RWPE2 (cell line): Measurements from ENCODE around the gene RASGRF1.

ENCODE experiments used
- ATAC-seq: fragments of 200-7000 bp; cut with Tn5 transposase; 3 replicates; pipeline ENCODE4 v1.9.1; 2021; ENCODE audit warnings: low read depth
- DNase-seq: peaks from one replicate; pipeline ENCODE4 v3.0.0-alpha.2; 2020; ENCODE audit warnings: low spot score
- H3K27ac ChIP-seq: fragments of 450-650 bp; 2 replicates; pipeline ENCODE4 v1.5.1; 2017; ENCODE audit warnings: mild to moderate bottlenecking; ENCODE audit not compliant: poor library complexity, severe bottlenecking
- H3K27me3 ChIP-seq: fragments of 250-450 bp; sonication (Bioruptor Pico); 2 replicates; pipeline ENCODE4 v1.5.1; 2021; ENCODE audit warnings: mild to moderate bottlenecking, moderate library complexity; ENCODE audit not compliant: insufficient read depth, poor library complexity, severe bottlenecking
- H3K36me3 ChIP-seq: fragments of 250-450 bp; sonication (Bioruptor Pico); 2 replicates; pipeline ENCODE4 v1.5.1; 2020; ENCODE audit warnings: low read depth, mild to moderate bottlenecking, moderate library complexity
- H3K4me1 ChIP-seq: fragments of 250-450 bp; sonication (Bioruptor Pico); 2 replicates; pipeline ENCODE4 v1.5.1; 2021; ENCODE audit warnings: mild to moderate bottlenecking, moderate library complexity; ENCODE audit not compliant: insufficient read depth, poor library complexity, severe bottlenecking
- H3K4me3 ChIP-seq: fragments of 250-450 bp; sonication (Bioruptor Pico); 2 replicates; pipeline ENCODE4 v1.5.1; 2021; ENCODE audit warnings: mild to moderate bottlenecking, moderate library complexity; ENCODE audit not compliant: severe bottlenecking
- H3K9me3 ChIP-seq: fragments of 250-450 bp; sonication (Bioruptor Pico); 2 replicates; pipeline ENCODE4 v1.5.1; 2021; ENCODE audit warnings: mild to moderate bottlenecking, moderate library complexity; ENCODE audit not compliant: severe bottlenecking
- TF ChIP-seq, protein P1 (sequence below): fragments of 450-650 bp; IDR thresholded peaks from one replicate; pipeline ENCODE4 v1.5.1; 2017; ENCODE audit warnings: mild to moderate bottlenecking, moderate library complexity; ENCODE audit not compliant: poor library complexity, severe bottlenecking

RASGRF1 gene

DNA sequence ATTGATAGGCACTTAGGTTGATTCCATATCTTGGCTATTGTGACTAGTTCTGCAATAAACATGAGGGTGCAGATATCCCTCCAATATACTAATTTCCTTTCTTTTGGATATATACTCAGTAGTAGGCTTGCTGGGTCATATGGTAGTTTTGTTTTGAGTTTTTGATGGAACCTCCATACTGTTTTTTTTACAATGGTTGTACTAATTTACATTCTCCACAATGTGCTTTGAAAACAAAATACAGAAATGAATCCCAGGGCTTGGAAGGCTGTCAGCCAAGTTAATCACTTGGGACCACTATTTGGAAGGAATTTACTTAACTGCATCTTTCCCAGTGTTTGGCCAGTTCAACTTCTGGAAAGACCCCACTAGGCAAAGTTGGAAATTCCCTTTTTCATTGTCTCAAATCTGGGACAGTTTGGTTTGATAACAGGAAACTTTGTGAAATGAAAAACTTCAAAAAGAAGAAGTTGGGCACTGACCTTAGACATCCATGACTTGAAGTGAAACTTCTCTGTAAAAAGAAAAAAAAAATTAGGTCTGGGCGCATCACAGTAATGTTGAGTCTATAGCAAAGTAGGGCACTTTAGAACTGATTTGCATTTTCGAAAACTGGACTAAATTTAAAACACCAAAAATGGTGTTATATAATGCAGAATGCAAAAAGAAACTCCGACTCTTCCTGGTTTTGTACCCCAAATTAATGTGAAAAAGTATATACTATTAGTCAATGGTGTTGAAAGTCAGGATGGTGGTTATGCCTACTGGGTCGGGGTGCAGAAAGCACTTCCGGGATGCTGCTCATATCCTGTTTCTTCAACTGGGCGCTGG is 151.7 kb downstream of the RASGRF1 start:
- DNase-seq (no peak), ATAC-seq (no peak)
- Histone ChIP-seq H3K36me3 (0 out of 2 replicates have a peak, but pooled peaks cover 10% of the 10 kb centered on the region), H3K4me3 (no peak overlapping the region), H3K27me3 (no peaks in the 10 kb centered on the region), H3K4me1 (no peaks in the 10 kb centered on the region), H3K27ac (no peak overlapping the region), H3K9me3 (no peaks in the 10 kb centered on the region)
- TF ChIP-seq, protein P1, sequence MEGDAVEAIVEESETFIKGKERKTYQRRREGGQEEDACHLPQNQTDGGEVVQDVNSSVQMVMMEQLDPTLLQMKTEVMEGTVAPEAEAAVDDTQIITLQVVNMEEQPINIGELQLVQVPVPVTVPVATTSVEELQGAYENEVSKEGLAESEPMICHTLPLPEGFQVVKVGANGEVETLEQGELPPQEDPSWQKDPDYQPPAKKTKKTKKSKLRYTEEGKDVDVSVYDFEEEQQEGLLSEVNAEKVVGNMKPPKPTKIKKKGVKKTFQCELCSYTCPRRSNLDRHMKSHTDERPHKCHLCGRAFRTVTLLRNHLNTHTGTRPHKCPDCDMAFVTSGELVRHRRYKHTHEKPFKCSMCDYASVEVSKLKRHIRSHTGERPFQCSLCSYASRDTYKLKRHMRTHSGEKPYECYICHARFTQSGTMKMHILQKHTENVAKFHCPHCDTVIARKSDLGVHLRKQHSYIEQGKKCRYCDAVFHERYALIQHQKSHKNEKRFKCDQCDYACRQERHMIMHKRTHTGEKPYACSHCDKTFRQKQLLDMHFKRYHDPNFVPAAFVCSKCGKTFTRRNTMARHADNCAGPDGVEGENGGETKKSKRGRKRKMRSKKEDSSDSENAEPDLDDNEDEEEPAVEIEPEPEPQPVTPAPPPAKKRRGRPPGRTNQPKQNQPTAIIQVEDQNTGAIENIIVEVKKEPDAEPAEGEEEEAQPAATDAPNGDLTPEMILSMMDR: no peak

DNA sequence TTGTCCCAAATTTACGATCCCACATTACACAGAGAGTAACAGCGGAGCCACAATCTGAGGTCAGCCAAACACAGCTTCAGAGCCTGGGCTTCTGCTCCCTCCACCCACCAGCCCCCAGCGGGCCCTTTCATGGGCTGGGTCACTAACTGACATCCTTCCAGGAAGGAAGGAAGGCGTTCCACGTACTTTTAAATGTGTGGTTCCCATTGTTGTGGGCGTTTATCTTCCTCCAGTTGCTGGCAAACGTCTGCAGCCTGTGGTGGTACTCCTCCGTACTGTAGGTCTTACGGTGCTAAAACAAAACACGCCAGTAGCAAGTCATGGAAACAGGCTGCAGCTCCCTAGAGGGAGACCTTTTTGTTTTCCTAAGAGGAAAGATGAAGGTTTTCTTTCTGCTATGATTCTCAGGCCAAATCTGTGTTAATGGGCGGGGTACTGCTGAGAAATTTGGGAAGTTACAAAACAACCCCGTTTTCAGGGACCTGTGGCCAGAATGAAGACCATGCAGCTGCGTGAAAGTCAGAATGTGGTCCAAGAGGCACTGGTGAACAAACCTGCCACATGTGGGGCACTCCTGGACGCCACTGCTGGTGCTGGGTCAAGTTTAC is 153.3 kb downstream of the RASGRF1 start:
- Histone ChIP-seq H3K27ac (no peak overlapping the region), H3K4me1 (no peaks in the 10 kb centered on the region), H3K27me3 (no peaks in the 10 kb centered on the region), H3K36me3 (0 out of 2 replicates have a peak, but pooled peaks cover 10% of the 10 kb centered on the region), H3K9me3 (no peaks in the 10 kb centered on the region), H3K4me3 (no peak overlapping the region)
- no peak for ATAC-seq
- DNase-seq: no peak
- TF ChIP-seq, protein P1: no peak

- H3K4me3 ChIP-seq: no peak overlapping the region
- H3K36me3 ChIP-seq: 0 out of 2 replicates have a peak, but pooled peaks cover 10% of the 10 kb centered on the region
- H3K27ac ChIP-seq: no peak overlapping the region
- H3K4me1 ChIP-seq: peaks cover 13% of the 10 kb centered on the region
- DNase-seq: no peak
- no peak for ATAC-seq
- H3K9me3 ChIP-seq: no peaks in the 10 kb centered on the region
- TF ChIP-seq, protein P1: no peak
- H3K27me3 ChIP-seq: no peaks in the 10 kb centered on the region
Measured at GRCh38 chr15:78934655-78935023, 155.9 kb downstream of the RASGRF1 start.

DNA sequence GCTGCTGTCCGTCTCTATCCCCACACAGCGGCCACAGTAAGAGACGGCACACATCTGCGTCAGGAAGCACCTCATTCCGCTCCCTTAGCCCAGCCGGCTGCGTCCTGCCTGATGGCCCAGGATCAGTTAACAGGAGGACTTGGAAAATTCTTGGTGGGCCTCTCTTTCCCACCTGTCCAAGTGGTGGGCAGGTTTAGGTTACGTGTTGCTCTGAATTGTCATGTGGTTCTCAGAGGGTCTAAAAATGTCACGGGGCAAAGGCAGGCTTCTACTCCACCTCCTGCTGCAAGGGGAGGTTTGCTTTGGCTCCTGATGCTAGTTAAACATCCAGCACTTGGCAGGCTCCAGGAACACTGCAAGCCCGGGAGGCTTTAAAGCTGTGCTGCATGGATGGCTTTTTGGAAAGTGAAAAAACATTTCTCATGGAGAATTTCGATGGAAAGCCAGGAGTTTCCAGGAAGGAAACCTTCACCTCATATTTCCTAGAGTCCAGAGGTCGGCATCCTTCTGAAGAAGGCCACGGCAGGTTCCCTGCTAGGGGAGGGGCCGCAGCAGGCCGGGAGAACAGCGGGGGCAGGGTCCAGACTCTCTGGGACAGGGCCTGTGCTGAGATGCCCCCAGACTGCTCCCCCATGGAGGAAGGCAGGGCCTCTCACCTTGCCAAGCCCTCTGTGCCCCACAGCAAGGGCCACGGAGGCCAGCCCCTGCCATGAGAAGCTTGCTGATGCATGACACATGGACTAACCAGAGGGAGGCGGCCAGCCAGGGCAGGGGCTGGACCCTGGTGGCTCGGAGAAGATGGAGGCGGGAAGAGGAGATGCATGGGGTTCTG is 156.5 kb downstream of the RASGRF1 start:
- H3K4me3 ChIP-seq: no peak overlapping the region
- TF ChIP-seq, protein P1: no peak
- 0 out of 2 replicates have a peak, but pooled peaks cover 10% of the 10 kb centered on the region for H3K36me3 ChIP-seq
- H3K9me3 ChIP-seq: no peaks in the 10 kb centered on the region
- H3K4me1 ChIP-seq: peaks cover 13% of the 10 kb centered on the region
- ATAC-seq (no peak), DNase-seq (no peak)
- no peak overlapping the region for H3K27ac ChIP-seq
- H3K27me3 ChIP-seq: no peaks in the 10 kb centered on the region
